ENCODE measurements around the gene SNX9.
A peak's percentile ranks its signal among the peaks of the same experiment; 100 is the strongest.

The SNX9 gene

DNA sequence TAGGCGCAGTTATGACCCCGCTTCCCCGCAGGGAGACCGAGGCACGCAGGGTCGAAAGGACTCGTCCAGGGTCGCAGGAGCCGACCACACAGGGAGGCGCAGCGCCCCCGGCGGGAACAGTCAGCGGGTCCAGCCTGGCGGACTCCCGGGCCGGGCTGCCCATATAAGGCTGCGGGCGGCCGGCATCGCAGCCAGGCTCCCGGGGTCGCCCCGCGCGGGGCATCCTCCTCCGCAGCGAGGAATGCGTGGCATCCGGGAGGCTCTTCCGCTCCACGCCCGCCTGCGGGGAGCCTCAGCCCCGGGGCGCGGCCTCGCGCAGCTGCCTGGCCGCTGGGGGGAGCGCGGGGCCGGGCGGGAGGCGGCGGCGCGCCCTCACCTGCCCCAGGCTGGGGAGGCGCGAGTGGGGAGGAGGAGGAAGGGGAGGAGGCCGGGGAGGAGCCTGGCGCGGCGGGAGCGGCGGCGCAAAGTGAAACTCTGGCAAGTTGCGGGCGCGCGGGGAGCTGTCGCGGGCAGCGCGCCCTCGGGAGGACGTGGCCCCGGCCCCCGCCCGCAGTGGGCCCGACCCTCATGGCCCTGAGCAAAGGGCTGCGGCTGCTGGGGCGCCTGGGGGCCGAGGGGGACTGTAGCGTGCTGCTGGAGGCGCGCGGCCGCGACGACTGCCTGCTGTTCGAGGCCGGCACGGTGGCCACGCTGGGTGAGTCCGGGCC is 158.5 kb downstream of the SNX9 start, which contains the start of gene SYNJ2:
Gene SYNJ2, plus strand, starts transcription at position 469 of the 707 bp plus-strand sequence. Its CDS starts 99 bp downstream, at position 568.
- peak; percentile 81 for DNase-seq

DNA sequence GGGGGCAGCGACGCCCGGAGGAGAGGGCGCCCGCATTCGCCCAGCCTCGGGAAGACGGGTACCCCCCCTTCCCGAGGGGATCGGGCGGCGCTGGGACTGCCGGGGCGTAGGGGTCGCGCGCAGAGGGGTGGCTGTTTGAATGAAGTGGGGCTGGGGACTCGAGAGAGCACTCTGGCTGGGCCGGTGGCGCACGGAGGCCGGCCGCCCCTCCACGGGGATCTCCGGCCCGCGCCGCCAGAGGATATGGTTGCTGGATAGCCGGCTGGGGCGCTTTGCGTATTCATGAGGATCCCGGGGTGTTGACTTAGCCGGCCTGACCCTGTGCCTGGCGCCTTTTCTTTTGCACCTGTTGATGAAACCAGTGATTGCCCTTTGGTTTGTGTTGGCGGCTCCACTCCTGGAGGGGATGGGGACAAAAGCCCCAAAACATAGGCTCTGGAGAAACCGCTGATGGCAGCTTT is 159.1 kb downstream of the SNX9 start:
- DNase-seq: no peak

DNA sequence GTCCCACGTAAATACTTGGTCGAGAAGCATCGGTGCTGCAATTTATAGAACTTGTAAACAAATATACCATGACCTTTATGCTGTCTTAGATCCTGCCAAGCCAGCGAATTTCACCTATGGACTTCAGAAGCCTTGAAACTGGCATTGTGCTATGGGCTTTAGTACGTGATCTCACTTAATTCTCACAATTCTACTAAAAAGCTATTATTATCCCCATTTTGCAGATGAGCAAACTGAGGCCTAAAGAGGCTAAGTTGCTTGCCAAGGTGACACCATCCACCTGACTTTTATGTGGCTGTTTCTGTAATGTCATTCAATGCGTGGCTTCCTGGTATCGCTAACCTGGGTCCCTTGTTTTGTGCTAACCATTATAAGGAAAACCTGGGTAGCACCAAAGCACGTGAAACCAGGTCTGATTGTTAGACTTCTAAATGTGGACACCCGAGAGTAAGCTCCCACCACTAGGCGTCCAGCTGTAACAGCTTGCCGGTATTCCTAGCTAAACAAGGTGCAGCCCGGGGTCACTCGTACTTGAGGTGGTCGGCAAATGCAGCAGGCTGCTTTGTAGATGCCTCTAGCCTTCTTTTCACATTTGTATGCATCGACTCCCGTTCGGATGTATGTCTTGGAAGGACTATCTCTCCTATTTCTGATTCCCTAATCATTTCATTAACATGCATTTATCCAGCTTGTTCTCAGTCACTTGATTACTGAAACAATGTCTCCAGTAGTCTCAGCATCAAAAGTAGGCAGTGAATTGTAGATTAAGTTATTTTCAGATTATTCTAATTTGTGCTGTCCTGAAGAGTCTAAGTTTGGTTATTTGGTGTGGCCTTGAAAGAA is 159.7 kb downstream of the SNX9 start:
- no peak for DNase-seq

DNA sequence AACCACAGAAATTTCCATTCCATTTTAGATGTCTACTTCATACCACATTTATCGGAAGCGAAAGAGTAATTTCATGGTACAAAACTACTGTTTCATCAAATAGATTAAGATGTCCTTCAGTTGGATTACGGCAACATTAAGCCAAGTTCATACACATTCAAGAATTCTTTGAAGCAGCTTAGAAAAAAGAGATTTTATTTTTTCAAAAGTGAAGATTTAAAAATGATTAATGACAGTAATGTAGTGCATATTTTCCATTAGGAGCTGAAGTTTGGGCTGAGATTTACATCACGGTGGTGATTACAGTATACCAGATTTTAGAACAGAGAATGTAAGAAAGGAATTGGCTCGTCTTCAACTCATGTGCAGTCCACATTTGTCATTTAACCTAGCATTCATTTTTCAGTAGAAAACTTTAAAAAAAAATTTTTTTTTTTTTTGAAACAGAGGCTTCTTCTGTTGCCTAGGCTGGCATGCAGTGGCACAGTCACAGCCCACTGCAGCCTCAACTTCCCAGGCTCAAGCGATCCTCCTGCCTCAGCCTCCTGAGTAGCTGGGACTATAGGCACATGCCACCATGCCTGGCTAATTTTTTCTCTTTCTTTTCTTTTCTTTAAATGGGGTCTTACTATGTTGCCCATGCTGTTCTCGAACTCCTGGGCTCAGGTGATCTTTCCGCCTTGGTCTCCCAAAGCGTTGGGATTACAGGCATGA is 160.5 kb downstream of the SNX9 start:
- no peak for DNase-seq

DNA sequence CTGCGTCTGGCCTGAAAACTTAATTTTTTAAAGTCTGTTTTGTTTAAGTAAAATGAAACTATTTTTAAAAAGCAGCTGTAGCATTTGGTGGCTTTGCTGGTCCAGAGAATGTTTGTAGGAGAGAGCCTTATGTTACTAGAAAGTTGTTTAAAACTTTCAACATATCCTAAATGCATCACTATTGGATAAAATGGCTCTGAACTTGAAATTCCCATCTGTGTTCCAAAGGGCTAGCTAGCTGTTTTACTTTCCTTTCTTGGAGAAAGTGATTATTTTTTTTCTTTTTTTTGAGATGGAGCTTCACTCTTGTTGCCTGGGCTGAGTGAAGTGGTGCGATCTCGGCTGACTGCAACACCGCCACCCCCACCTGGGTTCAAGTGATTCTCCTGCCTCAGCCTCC is 161.1 kb downstream of the SNX9 start:
- no peak for DNase-seq

DNA sequence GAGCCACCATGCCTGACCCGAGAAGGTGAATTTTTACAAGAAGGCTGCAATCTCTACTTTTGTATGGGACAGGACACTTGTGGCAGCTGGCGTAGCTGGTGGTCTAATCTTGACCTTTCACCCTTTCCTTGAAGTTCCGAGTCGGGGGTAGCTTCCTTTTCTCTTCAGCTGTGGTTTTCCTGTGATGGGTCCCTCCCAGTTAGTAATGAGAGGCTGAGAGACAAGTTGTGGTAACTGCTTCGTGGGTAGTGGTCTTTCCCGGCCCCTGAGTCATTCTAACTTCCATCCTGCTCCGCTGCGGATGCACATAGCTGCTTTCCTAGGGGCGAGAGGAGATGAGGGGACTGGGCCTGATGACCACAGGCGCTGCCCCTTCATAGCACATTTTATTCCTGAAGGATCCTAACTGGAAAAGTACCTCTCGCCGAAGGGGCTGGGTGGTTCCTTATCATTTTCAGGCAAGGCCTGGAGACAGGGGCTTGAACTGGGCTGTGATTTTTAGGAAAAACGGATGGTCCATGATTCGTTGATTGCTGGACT is 161.7 kb downstream of the SNX9 start:
- no peak for DNase-seq

DNA sequence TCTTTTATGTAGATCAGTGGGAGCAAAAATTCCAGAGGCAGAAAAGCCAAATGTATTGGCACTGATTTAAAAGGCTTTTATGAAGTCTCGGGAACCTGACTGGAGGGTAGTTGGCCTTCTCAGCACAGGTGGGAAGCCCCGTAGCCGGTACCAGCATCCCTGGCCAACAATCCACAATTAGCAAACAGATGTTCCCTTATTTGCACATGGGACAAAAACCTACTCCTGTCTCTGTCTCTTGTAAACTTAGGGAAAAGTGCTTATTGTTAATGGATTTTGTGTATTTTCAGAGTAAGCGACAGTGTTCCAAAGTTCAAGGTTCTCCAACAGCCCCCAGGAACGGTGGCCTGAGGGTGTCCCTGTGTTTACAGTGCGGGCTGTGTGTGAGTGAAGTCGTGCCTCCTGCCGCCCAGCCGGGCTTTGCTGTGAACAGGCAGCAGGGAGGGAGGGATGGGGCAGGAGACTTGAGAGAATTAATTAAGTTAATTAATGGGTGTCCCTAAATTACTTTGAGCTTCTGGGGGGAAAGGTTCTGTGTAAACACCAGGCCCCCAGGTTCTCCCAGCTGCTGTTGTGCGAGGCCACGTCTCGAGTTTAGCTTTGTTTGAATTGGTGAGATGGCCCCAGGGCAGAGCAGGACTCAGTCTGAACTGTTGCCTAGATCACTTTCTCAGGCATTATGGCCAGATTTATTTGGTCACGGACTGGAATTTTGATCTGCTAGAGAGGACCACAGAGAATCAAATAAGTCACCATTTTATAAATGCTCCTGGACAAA is 162.5 kb downstream of the SNX9 start:
- no peak for DNase-seq

DNA sequence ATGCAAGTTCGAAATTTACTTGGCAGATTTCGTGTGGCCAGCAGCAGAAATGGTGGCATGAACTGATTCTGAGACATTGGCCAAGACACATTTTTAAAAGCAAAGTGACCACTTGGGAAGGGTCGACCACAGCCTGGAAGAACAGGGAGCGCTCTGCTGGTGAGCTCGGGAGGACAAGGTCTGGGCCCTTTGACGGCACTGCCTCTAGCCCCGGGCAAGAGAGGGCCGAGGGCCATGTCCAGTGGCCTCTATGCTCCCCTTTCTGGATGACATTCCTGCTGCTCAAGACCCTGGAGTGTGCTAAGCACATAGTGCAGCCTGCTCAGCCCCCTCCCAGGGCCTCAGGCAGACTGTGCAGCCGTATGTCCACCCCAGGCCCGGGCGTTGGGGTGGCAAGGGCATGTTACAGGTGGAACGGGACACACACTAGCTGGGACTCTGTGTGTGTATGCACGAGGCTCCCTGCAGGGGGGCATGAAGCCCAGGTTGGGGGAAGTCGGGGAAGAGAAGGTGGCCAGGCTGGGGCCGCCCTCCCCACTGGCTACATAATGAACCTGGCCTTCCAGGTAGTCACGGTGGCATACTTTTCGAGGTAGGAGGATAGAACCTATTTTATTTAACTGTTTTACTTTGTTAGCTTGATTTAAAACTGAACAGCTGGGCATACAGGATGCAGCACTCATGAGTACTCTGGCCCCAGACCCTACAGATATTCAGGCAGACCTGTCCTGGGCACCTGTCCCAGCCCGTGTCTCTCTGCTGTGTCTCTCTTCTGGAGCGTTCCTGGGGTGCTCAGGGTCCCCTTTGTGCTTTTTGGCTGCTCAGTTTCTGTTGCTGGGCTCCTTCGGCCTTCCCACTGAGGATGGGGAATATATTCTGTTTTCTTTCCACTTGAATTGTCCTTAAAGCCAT is 165.0 kb downstream of the SNX9 start:
- no peak for DNase-seq

DNA sequence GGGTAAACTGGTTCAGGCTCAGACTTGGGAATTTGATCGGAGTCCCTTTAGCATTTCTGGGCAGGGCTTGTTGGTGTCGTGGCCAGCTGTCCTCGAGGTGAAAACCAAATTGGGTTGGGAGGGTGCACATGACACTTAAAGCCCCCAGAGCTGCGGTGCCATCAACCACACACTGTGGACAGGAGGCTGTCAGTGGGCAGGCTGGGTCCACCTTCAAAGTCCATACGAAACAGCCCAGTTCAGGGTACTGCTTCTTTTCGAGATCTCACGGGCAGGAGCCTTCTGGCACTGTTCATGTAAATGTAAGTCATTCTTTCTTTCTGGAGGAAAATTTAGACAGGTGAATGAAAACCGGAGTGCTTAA is 165.6 kb downstream of the SNX9 start:
- DNase-seq: no peak

DNA sequence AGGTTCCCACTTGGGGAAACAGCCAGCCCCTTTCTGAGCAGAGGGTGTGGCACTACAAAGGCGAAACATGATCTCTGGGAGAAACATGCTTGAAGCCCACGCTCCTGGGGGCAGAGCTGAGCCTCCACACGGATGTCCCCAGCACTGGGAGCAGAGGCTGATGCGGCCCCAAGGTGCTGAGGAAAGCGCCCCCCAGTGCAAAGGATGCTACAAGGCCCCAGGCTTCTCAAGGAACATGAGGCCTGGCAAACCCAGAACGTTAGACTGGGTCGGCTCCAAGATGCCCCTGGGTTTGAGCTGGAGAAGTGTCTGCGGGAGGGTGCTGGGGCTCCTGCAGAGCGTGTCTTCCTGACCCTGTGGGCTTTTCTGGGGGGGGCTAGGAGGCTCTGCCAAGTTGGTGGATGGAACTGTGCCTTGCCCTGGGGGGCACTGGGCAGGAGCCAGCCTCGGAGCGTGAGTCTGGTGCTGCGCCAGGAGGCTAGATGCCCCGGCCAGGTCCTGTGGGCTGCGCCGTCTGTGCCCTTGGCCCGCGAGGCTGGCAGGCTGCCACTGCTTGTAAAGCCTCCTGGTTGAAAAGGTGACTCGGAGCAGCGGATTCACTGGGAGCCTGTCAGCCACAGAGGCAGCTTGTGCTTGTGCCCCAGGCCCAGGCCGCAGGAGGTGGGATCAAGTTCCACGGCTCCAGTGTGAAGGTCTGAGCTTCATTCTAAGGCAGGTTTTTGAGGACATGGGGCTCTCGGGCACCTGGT is 166.7 kb downstream of the SNX9 start:
- DNase-seq: no peak

DNA sequence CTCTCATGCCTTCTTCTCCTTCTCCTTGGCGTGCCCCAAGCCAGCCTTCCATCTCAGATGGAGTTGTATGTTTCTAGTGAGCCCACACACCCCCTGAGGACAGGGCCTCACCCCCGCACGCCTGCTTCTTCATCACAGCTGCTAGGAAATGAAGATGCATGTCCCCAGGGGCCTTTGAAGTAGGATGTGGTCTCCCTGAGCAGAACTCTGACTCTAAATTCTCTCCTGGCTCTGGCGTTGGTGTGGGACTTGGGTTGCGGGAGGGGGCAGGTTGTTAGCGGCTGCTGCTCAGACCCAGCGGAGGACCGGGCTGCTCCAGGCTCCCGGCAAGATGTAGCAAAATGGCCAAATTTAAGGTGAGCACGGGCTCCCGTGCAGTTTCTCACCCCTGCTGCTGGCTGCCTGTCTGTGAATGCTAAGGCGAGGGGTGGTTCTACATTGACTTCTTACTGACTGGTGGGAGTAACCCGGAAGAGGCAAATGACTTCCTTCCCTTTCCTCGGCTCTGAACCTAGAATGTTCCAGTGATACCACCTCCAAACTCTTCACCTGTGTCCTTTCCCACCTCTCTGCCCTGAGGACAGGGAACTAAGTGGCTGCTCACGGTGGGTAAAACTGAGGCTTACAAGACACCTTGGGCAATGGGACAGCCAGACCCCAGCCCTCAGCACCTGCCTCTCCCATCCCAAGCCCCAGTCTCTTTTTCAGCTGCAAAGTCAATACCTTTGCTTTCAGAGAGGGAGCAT is 167.4 kb downstream of the SNX9 start:
- no peak for DNase-seq

DNA sequence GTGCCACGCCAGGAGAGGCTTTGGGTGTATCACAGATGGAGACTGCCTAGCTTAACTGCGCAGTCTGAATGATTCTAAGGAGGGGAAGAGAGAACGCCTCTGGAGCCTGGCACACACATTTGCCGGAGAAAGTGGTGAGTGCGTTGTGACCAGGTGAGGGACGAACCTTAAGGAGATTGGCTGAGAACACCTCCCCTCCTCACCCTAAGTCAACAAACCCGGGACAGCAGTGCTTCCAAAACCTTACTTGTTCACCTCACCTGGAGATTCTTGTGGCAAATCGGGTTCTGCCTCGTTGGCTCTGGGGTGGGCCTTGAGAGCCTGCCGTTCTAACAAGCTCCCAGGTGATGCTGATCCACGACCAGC is 168.0 kb downstream of the SNX9 start:
- no peak for DNase-seq

DNA sequence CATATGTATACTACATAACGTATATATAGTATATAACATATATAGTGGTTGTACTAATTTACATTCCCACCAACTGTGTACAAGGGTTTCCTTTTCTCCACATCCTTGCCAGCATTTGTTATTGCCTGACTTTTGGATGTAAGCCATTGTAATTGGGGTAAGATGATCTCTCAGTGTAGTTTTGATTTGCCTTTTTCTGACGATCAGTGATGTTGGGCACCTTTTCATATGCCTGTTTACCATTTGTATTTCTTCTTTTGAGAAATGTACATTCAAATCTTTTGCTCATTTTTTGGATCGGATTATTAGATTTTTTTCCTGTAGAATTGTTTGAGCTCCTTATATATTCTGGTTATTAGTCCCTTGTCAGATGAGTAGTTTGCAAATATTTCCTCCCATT is 170.0 kb downstream of the SNX9 start:
- DNase-seq: no peak

DNA sequence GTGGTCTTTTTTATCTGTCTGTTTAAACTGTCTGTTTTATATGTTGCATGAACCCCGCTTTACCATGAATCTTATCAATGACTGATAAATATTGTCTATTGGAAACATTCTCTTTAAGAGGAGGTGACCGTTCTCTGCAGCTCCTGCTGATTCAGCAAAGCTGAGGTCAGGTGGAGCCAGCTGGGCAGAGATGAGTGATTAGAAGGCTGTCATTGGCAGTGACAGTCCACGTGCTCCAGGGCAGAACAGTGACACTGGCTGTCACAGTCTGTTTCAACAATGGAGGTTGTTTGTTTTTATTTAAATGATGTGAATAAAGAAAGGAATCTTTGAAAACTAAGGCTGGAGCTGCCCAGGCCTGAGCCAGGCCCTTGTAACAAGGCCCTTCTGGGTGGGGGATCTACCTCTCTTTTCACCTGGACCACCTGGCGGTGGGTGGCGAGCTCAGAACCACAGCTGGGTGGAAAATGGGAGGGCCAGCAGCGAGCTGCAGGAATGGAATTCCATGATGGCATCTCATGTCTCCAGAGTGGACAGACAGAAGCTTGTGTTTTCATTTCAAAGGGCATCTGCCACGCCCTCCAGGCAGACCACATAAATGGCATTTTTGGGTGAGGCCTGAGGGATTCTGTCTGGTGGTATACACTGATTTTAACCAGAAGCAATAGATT is 171.2 kb downstream of the SNX9 start:
- no peak for DNase-seq

Measured in activated CD4-positive, alpha-beta T cell treated with anti-CD3 and anti-CD28 coated beads for 1 hour (primary cell).